Nephron (organoid): ENCODE data around the gene PCARE.

Experiments used
- H3K27ac Mint-ChIP-seq, 3 experiments: 2 replicates each; pipeline ENCODE4 v1.8.0; 2020; ENCODE audit warnings: mixed read lengths in 3 of 3, mild to moderate bottlenecking in 2 of 3, moderate library complexity in 1 of 3
- H3K27me3 Mint-ChIP-seq: 2 replicates; pipeline ENCODE4 v1.8.0; 2021; ENCODE audit warnings: low read depth, mild to moderate bottlenecking, moderate library complexity, mixed read lengths
- H3K36me3 Mint-ChIP-seq: 2 replicates; pipeline ENCODE4 v1.8.0; 2020; ENCODE audit warnings: low read depth, mixed read lengths
- H3K4me1 Mint-ChIP-seq: 2 replicates; pipeline ENCODE4 v1.8.0; 2020; ENCODE audit warnings: mixed read lengths
- H3K4me3 Mint-ChIP-seq, 3 experiments: 2 replicates each; pipeline ENCODE4 v1.8.0; 2020; ENCODE audit warnings: mild to moderate bottlenecking in 3 of 3, mixed read lengths in 3 of 3, moderate library complexity in 2 of 3
- H3K9me3 Mint-ChIP-seq: 2 replicates; pipeline ENCODE4 v1.8.0; 2020; ENCODE audit warnings: mixed read lengths
- TF ChIP-seq, protein P1 (sequence below), 3 experiments: fragments of 200-600 bp; sonication (generic); IDR thresholded peaks; one replicate each; pipeline ENCODE4 v1.5.0; 2021; ENCODE audit warnings: antibody characterized with exemption in 3 of 3; ENCODE audit not compliant: unreplicated experiment in 3 of 3

The PCARE gene

GRCh38 chr2:29032189-29032588, 42.1 kb downstream of the PCARE start:
- Mint-ChIP-seq H3K36me3 (no peaks in the 10 kb centered on the region), H3K27ac (no peak overlapping the region), H3K9me3 (no peaks in the 10 kb centered on the region), H3K27me3 (peaks cover 48% of the 10 kb centered on the region), H3K4me1 (peaks cover 7% of the 10 kb centered on the region), H3K4me3 (no peak overlapping the region)
- TF ChIP-seq, protein P1, sequence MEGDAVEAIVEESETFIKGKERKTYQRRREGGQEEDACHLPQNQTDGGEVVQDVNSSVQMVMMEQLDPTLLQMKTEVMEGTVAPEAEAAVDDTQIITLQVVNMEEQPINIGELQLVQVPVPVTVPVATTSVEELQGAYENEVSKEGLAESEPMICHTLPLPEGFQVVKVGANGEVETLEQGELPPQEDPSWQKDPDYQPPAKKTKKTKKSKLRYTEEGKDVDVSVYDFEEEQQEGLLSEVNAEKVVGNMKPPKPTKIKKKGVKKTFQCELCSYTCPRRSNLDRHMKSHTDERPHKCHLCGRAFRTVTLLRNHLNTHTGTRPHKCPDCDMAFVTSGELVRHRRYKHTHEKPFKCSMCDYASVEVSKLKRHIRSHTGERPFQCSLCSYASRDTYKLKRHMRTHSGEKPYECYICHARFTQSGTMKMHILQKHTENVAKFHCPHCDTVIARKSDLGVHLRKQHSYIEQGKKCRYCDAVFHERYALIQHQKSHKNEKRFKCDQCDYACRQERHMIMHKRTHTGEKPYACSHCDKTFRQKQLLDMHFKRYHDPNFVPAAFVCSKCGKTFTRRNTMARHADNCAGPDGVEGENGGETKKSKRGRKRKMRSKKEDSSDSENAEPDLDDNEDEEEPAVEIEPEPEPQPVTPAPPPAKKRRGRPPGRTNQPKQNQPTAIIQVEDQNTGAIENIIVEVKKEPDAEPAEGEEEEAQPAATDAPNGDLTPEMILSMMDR (IDR thresholded peaks at IDR 0.05; ENCODE audit: unreplicated experiment in 3 of 3) = no peak

GRCh38 chr2:29031046-29031445, 43.3 kb downstream of the PCARE start:
- no peak overlapping the region for H3K27ac Mint-ChIP-seq
- H3K27me3 Mint-ChIP-seq = peaks cover 56% of the 10 kb centered on the region
- TF ChIP-seq, protein P1 (IDR thresholded peaks at IDR 0.05; ENCODE audit: unreplicated experiment in 3 of 3) = no peak
- H3K36me3 Mint-ChIP-seq = no peaks in the 10 kb centered on the region
- H3K9me3 Mint-ChIP-seq = no peaks in the 10 kb centered on the region
- peaks cover 7% of the 10 kb centered on the region for H3K4me1 Mint-ChIP-seq
- H3K4me3 Mint-ChIP-seq = no peak overlapping the region

DNA sequence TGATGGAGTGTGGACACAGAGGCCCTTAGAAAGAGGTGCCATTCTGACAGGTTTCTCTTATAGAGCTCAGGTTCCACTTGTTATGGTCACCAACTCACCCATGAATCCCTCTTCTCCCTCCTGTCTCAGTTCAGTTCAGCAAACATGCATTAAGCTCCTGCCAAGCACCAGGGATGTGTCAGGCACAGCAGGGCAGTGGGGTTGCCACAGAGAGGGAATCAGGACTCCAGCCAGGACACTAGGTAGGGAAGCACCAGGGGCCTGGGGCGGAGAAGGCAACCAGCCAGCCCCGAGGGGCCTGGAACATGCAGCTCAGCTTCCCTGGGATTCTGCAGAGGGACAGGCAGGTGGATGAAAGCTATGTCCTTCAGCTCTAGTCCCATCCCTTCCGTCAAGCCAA, 48.6 kb downstream of the PCARE start:
- H3K27me3 Mint-ChIP-seq = peaks cover 35% of the 10 kb centered on the region
- TF ChIP-seq, protein P1 (IDR thresholded peaks at IDR 0.05; ENCODE audit: unreplicated experiment in 3 of 3) = no peak
- no peaks in the 10 kb centered on the region for H3K9me3 Mint-ChIP-seq
- no peak overlapping the region for H3K4me3 Mint-ChIP-seq
- peaks cover 10% of the 10 kb centered on the region for H3K4me1 Mint-ChIP-seq
- H3K27ac Mint-ChIP-seq = no peak overlapping the region
- no peaks in the 10 kb centered on the region for H3K36me3 Mint-ChIP-seq

DNA sequence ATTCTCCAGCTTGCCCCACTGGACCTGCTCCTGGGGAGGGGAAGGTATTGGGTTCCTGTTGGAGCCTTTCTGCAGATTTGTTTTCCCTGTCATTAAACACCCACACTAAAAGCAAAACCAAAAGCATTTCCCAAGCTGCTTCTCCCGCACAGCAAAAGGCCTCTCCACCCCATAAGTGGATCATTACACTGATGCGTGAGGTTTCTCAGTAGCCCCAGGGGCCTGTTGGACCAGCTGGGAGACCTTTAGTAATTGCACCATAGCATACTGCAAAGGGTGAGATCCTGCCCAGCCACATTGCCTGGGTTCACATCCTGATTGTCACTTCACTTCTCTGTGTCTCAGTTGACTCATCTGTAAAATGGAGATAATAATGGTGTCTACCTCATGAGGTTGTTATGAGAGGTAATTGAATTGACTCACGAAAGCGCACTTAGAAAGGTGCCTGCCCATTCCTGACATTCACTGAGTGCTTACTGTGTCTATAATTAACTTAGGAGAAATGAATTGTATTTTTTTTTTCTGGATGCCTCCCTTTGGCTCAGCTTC, 49.4 kb downstream of the PCARE start:
- Mint-ChIP-seq H3K4me1 (peaks cover 15% of the 10 kb centered on the region), H3K36me3 (no peaks in the 10 kb centered on the region), H3K27ac (no peak overlapping the region), H3K27me3 (peaks cover 28% of the 10 kb centered on the region), H3K4me3 (no peak overlapping the region), H3K9me3 (no peaks in the 10 kb centered on the region)
- TF ChIP-seq, protein P1 (IDR thresholded peaks at IDR 0.05; ENCODE audit: unreplicated experiment in 3 of 3) = no peak

GRCh38 chr2:29023188-29023587, 51.1 kb downstream of the PCARE start:
- Mint-ChIP-seq H3K36me3 (no peaks in the 10 kb centered on the region), H3K4me1 (peaks cover 20% of the 10 kb centered on the region), H3K27ac (no peak overlapping the region), H3K27me3 (peaks cover 22% of the 10 kb centered on the region), H3K4me3 (no peak overlapping the region), H3K9me3 (no peaks in the 10 kb centered on the region)
- TF ChIP-seq, protein P1 (IDR thresholded peaks at IDR 0.05; ENCODE audit: unreplicated experiment in 3 of 3) = no peak

DNA sequence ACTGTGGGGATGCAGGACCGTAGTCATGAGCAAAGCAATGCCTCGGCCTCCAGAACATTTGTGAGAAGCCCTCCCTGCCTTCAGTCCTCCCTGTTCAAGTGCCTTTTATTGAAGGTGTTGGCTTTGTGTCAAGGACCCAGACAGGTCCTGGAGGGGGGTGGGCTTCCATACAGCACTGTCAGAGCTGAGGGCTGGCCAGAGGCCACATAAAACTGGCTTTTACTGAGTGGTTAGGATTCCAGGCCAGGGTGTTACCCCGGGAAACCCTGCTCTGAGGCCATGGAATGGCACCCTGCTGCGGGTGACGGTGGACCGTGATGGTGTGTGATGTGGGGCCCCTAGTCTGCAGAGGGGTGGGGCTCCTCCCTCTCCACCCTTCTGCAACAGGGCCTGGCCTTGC, 51.6 kb downstream of the PCARE start:
- Mint-ChIP-seq H3K27me3 (peaks cover 22% of the 10 kb centered on the region), H3K27ac (peak overlapping the region in 1 of 3 experiments; percentile 41), H3K4me3 (no peak overlapping the region), H3K4me1 (peaks cover 20% of the 10 kb centered on the region), H3K9me3 (no peaks in the 10 kb centered on the region), H3K36me3 (no peaks in the 10 kb centered on the region)
- TF ChIP-seq, protein P1 (IDR thresholded peaks at IDR 0.05; ENCODE audit: unreplicated experiment in 3 of 3) = no peak
